ENCODE measurements around the gene P2RX3. TPM values are rescaled to one million over a fixed set of nuclear protein-coding genes. Genes with fewer than 3 reads are reported as not detected.

The P2RX3 gene
- total and polyA plus RNA-seq, 2 of the 8 experiments (the other 6 are each of a cell fraction or from before 2014, with no cell fraction given), result 0.45 to 0.47 TPM

DNA sequence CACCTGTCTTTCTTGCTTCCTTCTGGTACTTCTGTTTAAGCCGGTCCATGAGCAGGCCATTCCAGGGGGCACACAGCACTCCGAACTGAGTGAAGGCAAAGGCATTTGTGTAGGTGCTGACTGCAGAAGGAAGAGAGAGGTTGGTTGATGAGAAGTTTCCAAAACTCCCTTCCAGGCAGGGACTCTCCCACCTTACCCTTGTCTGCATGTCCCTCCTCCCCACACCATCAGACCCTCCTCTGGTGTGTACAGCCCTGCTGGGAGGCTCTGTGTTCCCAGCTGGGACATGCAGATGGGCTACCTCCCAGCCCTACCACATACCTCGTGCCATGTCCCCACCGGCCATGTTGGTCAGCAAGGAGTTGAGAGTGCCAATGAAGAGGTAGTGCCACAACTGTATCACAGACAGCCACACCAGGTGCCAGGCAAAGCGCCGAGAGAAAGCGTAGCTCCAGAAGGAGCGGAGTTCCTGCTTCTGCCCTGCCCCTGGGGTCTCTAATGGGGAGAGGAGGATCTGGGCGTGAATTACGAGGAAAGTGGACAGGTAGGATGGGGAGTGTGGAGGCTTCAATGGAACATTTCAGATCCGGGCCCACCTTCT is 76.6 kb downstream of the P2RX3 start:
- no peak overlapping the region for H2AFZ ChIP-seq (ENCODE audit: low read length)

More for the DNA sequence above, 76.6 kb downstream of the P2RX3 start:
- Histone ChIP-seq H3K4me1 (replicated peaks in 1 of 4; ENCODE audit: control insufficient read depth in 3 of 4, insufficient read depth in 4 of 4, low read length in 3 of 4) (no peaks in the 10 kb centered on the region; a peak in 2 of 7 replicates), H3K4me2 (ENCODE audit: insufficient read depth in 1 of 2, low read depth in 2 of 2, low read length in 2 of 2) (no peak overlapping the region), H2AK5ac (ENCODE audit: low read depth, low read length) (no peak overlapping the region), H3K4me3 (ENCODE audit: extremely low read depth in 1 of 4, insufficient read depth in 2 of 4, low read depth in 3 of 4, low read length in 4 of 4) (no peak overlapping the region), H3K23me2 (ENCODE audit: low read depth, low read length) (no peaks in the 10 kb centered on the region), H2BK12ac (ENCODE audit: low read depth, low read length) (no peak overlapping the region), H3K14ac (ENCODE audit: insufficient read length) (no peak overlapping the region), H3K4ac (replicated peaks; ENCODE audit: insufficient read length, low read depth, low read length) (no peak overlapping the region), H4K20me1 (replicated peaks in 1 of 2; ENCODE audit: control insufficient read depth in 1 of 2, insufficient read depth in 2 of 2, low read length in 2 of 2) (peaks cover 0 to 4% of the 10 kb centered on the region in 2 experiments), H3K36me3 (ENCODE audit: control insufficient read depth in 2 of 4, insufficient read depth in 4 of 4, low read length in 3 of 4) (peaks cover 10 to 55% (median 28%) of the 10 kb centered on the region in 4 experiments; a peak in 7 of 8 replicates), H2BK120ac (replicated peaks; ENCODE audit: low read depth, low read length) (no peak overlapping the region), H3K79me2 (ENCODE audit: control insufficient read depth in 1 of 2, insufficient read depth in 2 of 2, low read length in 2 of 2) (no peaks in the 10 kb centered on the region), H3K9ac (replicated peaks in 1 of 4; ENCODE audit: extremely low read depth in 1 of 4, low read depth in 3 of 4, low read length in 3 of 4) (no peak overlapping the region), H3K56ac (replicated peaks; ENCODE audit: insufficient read length, low read depth, low read length) (no peak overlapping the region), H3K79me1 (ENCODE audit: low read depth, low read length) (no peaks in the 10 kb centered on the region), H4K5ac (ENCODE audit: insufficient read length, low read depth, low read length) (no peak overlapping the region), H2BK20ac (ENCODE audit: low read length) (no peak overlapping the region), H3K18ac (ENCODE audit: extremely low read depth, low read length) (no peak overlapping the region), H3K27me3 (replicated peaks in 1 of 4; ENCODE audit: control insufficient read depth in 3 of 4, extremely low read depth in 1 of 4, insufficient read depth in 3 of 4, low read length in 3 of 4) (no peaks in the 10 kb centered on the region), H3K27ac (ENCODE audit: low read depth, low read length) (no peak overlapping the region), H3K23ac (ENCODE audit: insufficient read length) (no peak overlapping the region), H2BK15ac (ENCODE audit: low read length) (no peak overlapping the region), H3K9me3 (ENCODE audit: insufficient read depth in 2 of 2, low read depth in 1 of 2, low read length in 1 of 2) (no peaks in the 10 kb centered on the region), H2BK5ac (ENCODE audit: low read depth, low read length) (no peak overlapping the region), H4K8ac (ENCODE audit: extremely low read depth, insufficient read depth, low read length) (no peak overlapping the region), H4K91ac (replicated peaks; ENCODE audit: insufficient read length, low read length) (no peak overlapping the region)
- ChIA-PET CTCF (ENCODE audit: partially characterized antibody) (interaction anchor here (0.7 kb wide), 1 partner anchor 77 kb away, joined by 3 read pairs; no protein-coding TSS in a partner anchor), POLR2A (ENCODE audit: partially characterized antibody) (no interaction called here)
- 91% methylated on average over 11 of the region's 11 CpGs; no CpG with 5 or more reads in 1 of the 2 experiments for WGBS, 2 experiments (ENCODE audit: extremely low coverage in 1 of 2, insufficient coverage in 1 of 2, insufficient read length in 1 of 2, insufficient replicate concordance in 2 of 2, low coverage in 1 of 2, low lambda C conversion rate in 2 of 2, missing lambda C conversion rate in 1 of 2)
- TF ChIP-seq RFX5 (IDR thresholded peaks at IDR 0.05; ENCODE audit: borderline replicate concordance, low read depth, low read length) (no peak), TCF12 (IDR thresholded peaks at IDR 0.05; ENCODE audit: low read depth, low read length) (no peak), EGR1 (IDR thresholded peaks at IDR 0.05; ENCODE audit: borderline replicate concordance, low read depth, low read length) (no peak), TEAD4 (IDR thresholded peaks at IDR 0.05; ENCODE audit: low read depth, low read length) (no peak), SP1 (IDR thresholded peaks at IDR 0.05; ENCODE audit: low read depth, low read length) (no peak)
- no peak for DNase-seq (ENCODE audit: low read depth in 1 of 2, low spot score in 2 of 2)
- no peak for FAIRE-seq

All from H1 (cell line).